ENCODE data around the gene CACNA2D2.

DNA sequence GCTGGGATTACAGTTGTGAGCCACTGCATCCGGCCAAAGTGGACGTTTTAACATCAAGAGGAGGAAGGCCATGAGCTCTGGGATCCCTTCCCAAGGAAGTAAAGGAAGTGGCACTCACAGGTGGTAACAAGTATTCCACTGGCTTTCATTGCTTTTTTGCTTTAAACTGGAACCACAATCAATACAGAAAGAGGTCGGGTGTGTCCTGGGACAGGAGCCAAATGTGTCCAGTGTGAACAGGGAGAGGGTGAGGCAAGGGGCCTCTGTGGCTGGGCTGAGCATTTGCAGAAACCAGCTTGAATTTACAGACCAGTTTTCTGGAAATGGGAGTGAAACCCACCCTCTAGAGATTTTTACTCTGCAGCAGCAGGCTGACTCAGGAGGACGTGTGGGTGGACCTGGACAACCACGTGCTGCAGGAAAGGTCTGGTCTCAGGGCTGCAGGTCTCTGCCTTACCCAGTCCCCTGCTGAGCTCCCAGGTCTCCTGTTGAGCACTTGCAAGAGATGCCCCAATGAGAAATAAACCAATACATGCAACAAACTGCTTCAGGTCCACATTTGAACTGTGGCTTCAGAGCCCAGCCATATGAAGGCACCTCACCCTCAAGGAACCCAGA is 101.3 kb downstream of the CACNA2D2 start:
- TF ChIP-seq, protein P1, sequence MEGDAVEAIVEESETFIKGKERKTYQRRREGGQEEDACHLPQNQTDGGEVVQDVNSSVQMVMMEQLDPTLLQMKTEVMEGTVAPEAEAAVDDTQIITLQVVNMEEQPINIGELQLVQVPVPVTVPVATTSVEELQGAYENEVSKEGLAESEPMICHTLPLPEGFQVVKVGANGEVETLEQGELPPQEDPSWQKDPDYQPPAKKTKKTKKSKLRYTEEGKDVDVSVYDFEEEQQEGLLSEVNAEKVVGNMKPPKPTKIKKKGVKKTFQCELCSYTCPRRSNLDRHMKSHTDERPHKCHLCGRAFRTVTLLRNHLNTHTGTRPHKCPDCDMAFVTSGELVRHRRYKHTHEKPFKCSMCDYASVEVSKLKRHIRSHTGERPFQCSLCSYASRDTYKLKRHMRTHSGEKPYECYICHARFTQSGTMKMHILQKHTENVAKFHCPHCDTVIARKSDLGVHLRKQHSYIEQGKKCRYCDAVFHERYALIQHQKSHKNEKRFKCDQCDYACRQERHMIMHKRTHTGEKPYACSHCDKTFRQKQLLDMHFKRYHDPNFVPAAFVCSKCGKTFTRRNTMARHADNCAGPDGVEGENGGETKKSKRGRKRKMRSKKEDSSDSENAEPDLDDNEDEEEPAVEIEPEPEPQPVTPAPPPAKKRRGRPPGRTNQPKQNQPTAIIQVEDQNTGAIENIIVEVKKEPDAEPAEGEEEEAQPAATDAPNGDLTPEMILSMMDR (IDR thresholded peaks at IDR 0.05), result no peak
- TF ChIP-seq CREB1 (CRISPR knock-in tag; IDR thresholded peaks at IDR 0.05) (no peak), KAT7 (CRISPR knock-in tag; IDR thresholded peaks at IDR 0.05; ENCODE audit: borderline replicate concordance) (no peak), JUN (CRISPR knock-in tag; IDR thresholded peaks at IDR 0.05) (no peak), SP1 (CRISPR knock-in tag; conservative IDR thresholded peaks at IDR 0.05) (no peak)
- TF ChIP-seq, protein P2, sequence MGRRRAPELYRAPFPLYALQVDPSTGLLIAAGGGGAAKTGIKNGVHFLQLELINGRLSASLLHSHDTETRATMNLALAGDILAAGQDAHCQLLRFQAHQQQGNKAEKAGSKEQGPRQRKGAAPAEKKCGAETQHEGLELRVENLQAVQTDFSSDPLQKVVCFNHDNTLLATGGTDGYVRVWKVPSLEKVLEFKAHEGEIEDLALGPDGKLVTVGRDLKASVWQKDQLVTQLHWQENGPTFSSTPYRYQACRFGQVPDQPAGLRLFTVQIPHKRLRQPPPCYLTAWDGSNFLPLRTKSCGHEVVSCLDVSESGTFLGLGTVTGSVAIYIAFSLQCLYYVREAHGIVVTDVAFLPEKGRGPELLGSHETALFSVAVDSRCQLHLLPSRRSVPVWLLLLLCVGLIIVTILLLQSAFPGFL (CRISPR knock-in tag; IDR thresholded peaks at IDR 0.05; ENCODE audit: borderline replicate concordance), result no peak
